H1 (cell line): Measurements from ENCODE around the gene NKX6-1. TPM values are rescaled to one million over a fixed set of nuclear protein-coding genes. Genes with fewer than 3 reads are reported as not detected.

Experiments used
- ASH2L ChIP-seq: fragments of 200-600, 300-600 bp; sonication (generic); IDR thresholded peaks from one replicate; pipeline ENCODE4 v1.7.1; 2017; ENCODE audit warnings: low read length
- BACH1 ChIP-seq: IDR thresholded peaks from 2 replicates; pipeline ENCODE4 v1.6.1; 2012; ENCODE audit warnings: low read length, improper control_type of control experiment
- CTBP2 ChIP-seq: IDR thresholded peaks from 2 replicates; pipeline ENCODE4 v1.7.0; 2011; ENCODE audit warnings: borderline replicate concordance, mild to moderate bottlenecking, moderate library complexity, mixed read lengths, low read length; ENCODE audit not compliant: insufficient read depth, insufficient read length
- E2F6 ChIP-seq: IDR thresholded peaks from 2 replicates; pipeline ENCODE4 v1.6.1; 2012; ENCODE audit warnings: inconsistent platforms
- JUN ChIP-seq: IDR thresholded peaks from 2 replicates; pipeline ENCODE4 v1.6.1; 2011; ENCODE audit warnings: low read depth, mild to moderate bottlenecking, improper control_type of control experiment, low read length
- KDM4A ChIP-seq: IDR thresholded peaks from one replicate; pipeline ENCODE4 v1.7.1; 2012; ENCODE audit warnings: low read depth, mild to moderate bottlenecking, moderate library complexity, low read length, inconsistent platforms; ENCODE audit not compliant: severe bottlenecking
- PHF8 ChIP-seq: fragments of 200-600 bp; sonication (generic); conservative IDR thresholded peaks from 2 replicates; pipeline ENCODE4 v1.7.1; 2012; ENCODE audit warnings: low read depth, mild to moderate bottlenecking, inconsistent platforms, low read length, moderate library complexity
- POU5F1 ChIP-seq: IDR thresholded peaks from 2 replicates; pipeline ENCODE4 v1.6.1; 2011; ENCODE audit warnings: low read depth, mild to moderate bottlenecking, low read length, moderate library complexity
- RFX5 ChIP-seq: IDR thresholded peaks from 2 replicates; pipeline ENCODE4 v1.6.1; 2011; ENCODE audit warnings: low read depth, low read length, improper control_type of control experiment, borderline replicate concordance
- SAP30 ChIP-seq: fragments of 300-600 bp; sonication (generic); IDR thresholded peaks from 2 replicates; pipeline ENCODE4 v1.7.1; 2012; ENCODE audit warnings: low read length, moderate library complexity, mild to moderate bottlenecking, inconsistent platforms; ENCODE audit not compliant: insufficient read depth, insufficient replicate concordance
- SIX5 ChIP-seq: IDR thresholded peaks from 2 replicates; pipeline ENCODE4 v1.6.1; 2011; ENCODE audit warnings: mild to moderate bottlenecking, low read depth, low read length
- SP1 ChIP-seq: IDR thresholded peaks from 2 replicates; pipeline ENCODE4 v1.6.1; 2011; ENCODE audit warnings: low read depth, low read length
- SUZ12 ChIP-seq: fragments of 200-600 bp; sonication (generic); IDR thresholded peaks from 2 replicates; pipeline ENCODE4 v1.6.1; 2012; ENCODE audit warnings: mild to moderate bottlenecking, inconsistent platforms, low read length, moderate library complexity, mixed read lengths
- TAF1 ChIP-seq: IDR thresholded peaks from 2 replicates; pipeline ENCODE4 v1.6.1; 2011; ENCODE audit warnings: mild to moderate bottlenecking, low read depth, low read length
- TAF7 ChIP-seq: optimal IDR thresholded peaks from 2 replicates; pipeline ENCODE3; 2011; ENCODE audit warnings: low read depth, mild to moderate bottlenecking, inconsistent platforms, low read length, moderate library complexity, borderline replicate concordance
- USF2 ChIP-seq: IDR thresholded peaks from 2 replicates; pipeline ENCODE4 v1.6.1; 2011; ENCODE audit warnings: low read length, improper control_type of control experiment
- polyA plus RNA-seq, 7 experiments: library from polyadenylated mRNA; depleted of rRNA in 3 of 7; stranded (reverse) in 5 of 7; unstranded in 2 of 7; fragments of >200 nt in 5 of 7; fragments of 200-250 nt in 2 of 7; gene quantifications; 1 replicate in 5 of 7; 2 replicates in 1 of 7; 4 replicates in 1 of 7; pipeline versions ENCODE4 v1.2.1 to v1.2.3, GENCODE V29; 2011 to 2013; ENCODE audit warnings: missing spikeins in 2 of 7, mixed read lengths in 2 of 7
- total RNA-seq: library from RNA; stranded (reverse); fragmentation: NEBNext Ultra II Directional; extraction: Animal tissue kit (Norgen Biotek cat#: 25700); gene quantifications from 2 replicates; pipeline ENCODE4 v1.2.1, GENCODE V29; 2021
- TF ChIP-seq, protein P1 (sequence below), 3 experiments: IDR thresholded peaks; 1 replicate in 2 of 3; 2 replicates in 1 of 3; pipeline versions ENCODE4 v1.5.1 to v1.6.1; 2011; ENCODE audit warnings: low read length in 3 of 3, mild to moderate bottlenecking in 3 of 3, inconsistent platforms in 2 of 3, low read depth in 1 of 3, moderate library complexity in 1 of 3; ENCODE audit not compliant: insufficient read depth in 1 of 3; ENCODE audit errors: control extremely low read depth in 1 of 3

Gene NKX6-1
- total and polyA plus RNA-seq, 2 of the 8 experiments (the other 6 are each of a cell fraction or from before 2014, with no cell fraction given): 0.03 to 0.45 TPM

GRCh38 chr4:84499624-84499982, 511 bp upstream of the NKX6-1 start (continued):
- TF ChIP-seq POU5F1 (no peak), BACH1 (no peak), SP1 (no peak), TAF1 (no peak), SAP30 (no peak), SIX5 (no peak), ASH2L (peak; percentile 52), TAF7 (no peak), E2F6 (no peak), CTBP2 (peak; percentile 17), USF2 (no peak), RFX5 (no peak), JUN (no peak), PHF8 (no peak), SUZ12 (no peak), KDM4A (peak; percentile 50)
- TF ChIP-seq, protein P1, sequence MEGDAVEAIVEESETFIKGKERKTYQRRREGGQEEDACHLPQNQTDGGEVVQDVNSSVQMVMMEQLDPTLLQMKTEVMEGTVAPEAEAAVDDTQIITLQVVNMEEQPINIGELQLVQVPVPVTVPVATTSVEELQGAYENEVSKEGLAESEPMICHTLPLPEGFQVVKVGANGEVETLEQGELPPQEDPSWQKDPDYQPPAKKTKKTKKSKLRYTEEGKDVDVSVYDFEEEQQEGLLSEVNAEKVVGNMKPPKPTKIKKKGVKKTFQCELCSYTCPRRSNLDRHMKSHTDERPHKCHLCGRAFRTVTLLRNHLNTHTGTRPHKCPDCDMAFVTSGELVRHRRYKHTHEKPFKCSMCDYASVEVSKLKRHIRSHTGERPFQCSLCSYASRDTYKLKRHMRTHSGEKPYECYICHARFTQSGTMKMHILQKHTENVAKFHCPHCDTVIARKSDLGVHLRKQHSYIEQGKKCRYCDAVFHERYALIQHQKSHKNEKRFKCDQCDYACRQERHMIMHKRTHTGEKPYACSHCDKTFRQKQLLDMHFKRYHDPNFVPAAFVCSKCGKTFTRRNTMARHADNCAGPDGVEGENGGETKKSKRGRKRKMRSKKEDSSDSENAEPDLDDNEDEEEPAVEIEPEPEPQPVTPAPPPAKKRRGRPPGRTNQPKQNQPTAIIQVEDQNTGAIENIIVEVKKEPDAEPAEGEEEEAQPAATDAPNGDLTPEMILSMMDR (IDR thresholded peaks at IDR 0.05; ENCODE audit: control extremely low read depth in 1 of 3, insufficient read depth in 1 of 3, low read depth in 1 of 3, low read length in 3 of 3): no peak
